Pancreas (tissue), 10 donors: ENCODE results near the gene SUGP1. TPM values are rescaled to one million over a fixed set of nuclear protein-coding genes. Genes with fewer than 3 reads are reported as not detected.
"Not testable (repeated sequence)": the region's sequence is repeated elsewhere in the genome, so short reads cannot be mapped to it uniquely, and the experiment has no call there.

Experiments
- ATAC-seq, 4 donors: fragments of 200-7000 bp; cut with Tn5 transposase; one replicate each; pipeline versions ENCODE4 v1.8.0 to v1.9.1; 2020; ENCODE audit warnings: mild to moderate bottlenecking in 4 of 4, moderate library complexity in 4 of 4
- DNase-seq, 6 donors: peaks; one replicate each; pipeline ENCODE4 v3.0.0-alpha.2; 2020
- FAIRE-seq: peaks from 2 replicates; lab custom pipeline; 2012; peaks lifted over from hg19 to GRCh38; lab: Jason Lieb, UNC
- H3K27ac ChIP-seq, 4 donors: fragments of 200-600 bp; sonication (generic); 1 replicate in 3 of 4; 2 replicates in 1 of 4; pipeline versions ENCODE4 v1.5.0 to v1.8.0; 2020
- H3K27me3 ChIP-seq, 4 donors: fragments of 200-600 bp; one replicate each; pipeline ENCODE4 v1.8.0; 2021
- H3K36me3 ChIP-seq, 3 donors: fragments of 200-600 bp; sonication (generic) in 1 of 3; one replicate each; pipeline versions ENCODE4 v1.5.0 to v1.8.0; 2020 to 2021
- H3K4me1 ChIP-seq, 3 donors: fragments of 200-600 bp; one replicate each; pipeline ENCODE4 v1.8.0; 2021
- H3K4me3 ChIP-seq, 4 donors: fragments of 200-600 bp; sonication (generic) in 2 of 4; one replicate each; pipeline versions ENCODE4 v1.5.0 to v1.8.0; 2020 to 2021
- H3K9me3 ChIP-seq, 4 donors: fragments of 200-600 bp; one replicate each; pipeline ENCODE4 v1.8.0; 2021
- WGBS, 2 donors: extraction: QIAGEN DNeasy Blood & Tissue Kit; methylation state at CpG; one replicate each; pipeline ENCODE4 v1.1.7; 2013; 5-methylcytosine and 5-hydroxymethylcytosine counted together
- intact Hi-C, 3 donors: fragments of 100-400 bp; cut with DNase I; formaldehyde crosslinking; loops; one replicate each; pipeline versions ENCODE4 v1.11.1 to v1.14.2; 2022
- polyA plus RNA-seq, 2 donors: library from polyadenylated mRNA; stranded (reverse); fragments of 200-250 nt; gene quantifications; one replicate each; pipeline ENCODE4 v1.2.3, GENCODE V29; 2013
- total RNA-seq, 6 donors: library from RNA; stranded (reverse); fragmentation: NEBNext Ultra II Directional in 4 of 6; extraction: Animal tissue kit (Norgen Biotek cat#: 25700) in 4 of 6; gene quantifications; one replicate each; pipeline versions ENCODE4 v1.2.1 to v1.2.4, GENCODE V29; 2021 to 2023
- TF ChIP-seq, protein P1 (sequence below), 4 donors: fragments of 200-600 bp; sonication (generic) in 3 of 4; IDR thresholded peaks; one replicate each; pipeline versions ENCODE4 v1.5.0 to v1.8.0; 2021; ENCODE audit warnings: antibody characterized with exemption in 4 of 4
- donor health status: healthy with polysubstance abuse.
- donor health status: DM: no; HTN: no; CAD: no; lungs with moderate emphysema.
- donor health status: DM: no; HTN: no; CAD: no.
- donor health status: control.
- donor health status: control.
- donor health status: Bipolar disorder and iron deficiency.
- donor health status: DM: yes; HTN: yes; CAD: no.
- donor health status: DM: no; HTN: no; CAD: no.
- donor health status: DM: no; HTN: no; CAD: no.
- donor health status: DM: yes; HTN: yes; CAD: no.

SUGP1 gene
- total and polyA plus RNA-seq, 8 donors, result 14.6 to 50.3 (median 21.4) TPM

GRCh38 chr19:19354932-19355331, 34.6 kb upstream of the SUGP1 start:
- FAIRE-seq, result no peak
- WGBS, 2 donors, result 89 to 93% methylated on average over 11 of the region's 11 CpGs
- ATAC-seq, result no peak
- DNase-seq, result peak in 2 of 6 donors; percentile 15 to 57
- TF ChIP-seq, protein P1, sequence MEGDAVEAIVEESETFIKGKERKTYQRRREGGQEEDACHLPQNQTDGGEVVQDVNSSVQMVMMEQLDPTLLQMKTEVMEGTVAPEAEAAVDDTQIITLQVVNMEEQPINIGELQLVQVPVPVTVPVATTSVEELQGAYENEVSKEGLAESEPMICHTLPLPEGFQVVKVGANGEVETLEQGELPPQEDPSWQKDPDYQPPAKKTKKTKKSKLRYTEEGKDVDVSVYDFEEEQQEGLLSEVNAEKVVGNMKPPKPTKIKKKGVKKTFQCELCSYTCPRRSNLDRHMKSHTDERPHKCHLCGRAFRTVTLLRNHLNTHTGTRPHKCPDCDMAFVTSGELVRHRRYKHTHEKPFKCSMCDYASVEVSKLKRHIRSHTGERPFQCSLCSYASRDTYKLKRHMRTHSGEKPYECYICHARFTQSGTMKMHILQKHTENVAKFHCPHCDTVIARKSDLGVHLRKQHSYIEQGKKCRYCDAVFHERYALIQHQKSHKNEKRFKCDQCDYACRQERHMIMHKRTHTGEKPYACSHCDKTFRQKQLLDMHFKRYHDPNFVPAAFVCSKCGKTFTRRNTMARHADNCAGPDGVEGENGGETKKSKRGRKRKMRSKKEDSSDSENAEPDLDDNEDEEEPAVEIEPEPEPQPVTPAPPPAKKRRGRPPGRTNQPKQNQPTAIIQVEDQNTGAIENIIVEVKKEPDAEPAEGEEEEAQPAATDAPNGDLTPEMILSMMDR (IDR thresholded peaks at IDR 0.05), result no peak
- Histone ChIP-seq H3K27ac (no peak overlapping the region), H3K36me3 (peaks cover 0 to 61% (median 23%) of the 10 kb centered on the region in 3 donors), H3K4me1 (no peaks in the 10 kb centered on the region), H3K4me3 (no peak overlapping the region), H3K9me3 (no peaks in the 10 kb centered on the region), H3K27me3 (no peaks in the 10 kb centered on the region)
- intact Hi-C loops, result loop anchor here in 1 of 3 donors (5.0 kb wide), 1 partner anchor 137 kb away; no protein-coding TSS in a partner anchor

GRCh38 chr19:19354007-19354406, 33.7 kb upstream of the SUGP1 start:
- Histone ChIP-seq H3K4me1 (no peaks in the 10 kb centered on the region), H3K27me3 (no peaks in the 10 kb centered on the region), H3K4me3 (no peak overlapping the region), H3K9me3 (no peaks in the 10 kb centered on the region), H3K36me3 (peaks cover 0 to 67% (median 28%) of the 10 kb centered on the region in 3 donors), H3K27ac (no peak overlapping the region)
- intact Hi-C loops, result no loop called here
- WGBS, 2 donors, result 86 to 97% methylated on average over 5 of the region's 5 CpGs
- FAIRE-seq (no peak), DNase-seq (no peak), ATAC-seq (no peak)
- TF ChIP-seq, protein P1 (IDR thresholded peaks at IDR 0.05), result no peak

DNA sequence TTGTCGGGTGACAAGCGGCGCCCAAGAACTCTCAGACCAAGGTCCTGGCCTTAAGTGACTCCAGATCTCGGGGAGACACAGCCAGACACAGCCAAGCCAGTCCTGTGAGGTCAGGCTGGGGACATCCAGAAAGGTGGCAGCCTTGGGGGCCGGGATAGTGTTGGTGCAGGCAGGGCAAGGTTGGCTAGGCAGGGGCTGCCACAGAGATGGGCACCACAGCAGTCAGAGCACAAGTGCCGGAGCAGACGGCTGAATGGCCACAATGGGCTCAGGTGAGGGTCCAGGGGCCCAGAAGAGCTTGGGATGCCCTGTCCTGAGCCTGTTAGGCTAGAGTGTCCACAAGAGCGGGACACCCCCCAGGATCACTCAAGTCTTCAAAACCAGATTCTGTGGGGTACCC, 32.5 kb upstream of the SUGP1 start:
- peaks cover 0 to 76% (median 28%) of the 10 kb centered on the region in 3 donors for H3K36me3 ChIP-seq
- FAIRE-seq, result no peak

GRCh38 chr19:19350756-19351155, 30.4 kb upstream of the SUGP1 start:
- H3K27ac ChIP-seq, H3K4me1 ChIP-seq, H3K9me3 ChIP-seq, ATAC-seq, H3K4me3 ChIP-seq, DNase-seq, intact Hi-C loops, FAIRE-seq, H3K27me3 ChIP-seq: not testable (repeated sequence)
- WGBS, 2 donors, result 93 to 95% methylated on average over 7 to 8 of the region's 8 CpGs
- peaks cover 0 to 83% (median 36%) of the 10 kb centered on the region in 3 donors for H3K36me3 ChIP-seq

More for the DNA sequence above, 32.5 kb upstream of the SUGP1 start:
- Histone ChIP-seq H3K27me3 (no peaks in the 10 kb centered on the region), H3K27ac (no peak overlapping the region), H3K4me3 (no peak overlapping the region), H3K4me1 (no peaks in the 10 kb centered on the region), H3K9me3 (no peaks in the 10 kb centered on the region)
- ATAC-seq, result no peak
- intact Hi-C loops, result no loop called here
- DNase-seq, result peak in 1 of 6 donors; percentile 51
- TF ChIP-seq, protein P1 (IDR thresholded peaks at IDR 0.05), result no peak
- WGBS, 2 donors, result 96 to 98% methylated on average over 8 of the region's 8 CpGs

DNA sequence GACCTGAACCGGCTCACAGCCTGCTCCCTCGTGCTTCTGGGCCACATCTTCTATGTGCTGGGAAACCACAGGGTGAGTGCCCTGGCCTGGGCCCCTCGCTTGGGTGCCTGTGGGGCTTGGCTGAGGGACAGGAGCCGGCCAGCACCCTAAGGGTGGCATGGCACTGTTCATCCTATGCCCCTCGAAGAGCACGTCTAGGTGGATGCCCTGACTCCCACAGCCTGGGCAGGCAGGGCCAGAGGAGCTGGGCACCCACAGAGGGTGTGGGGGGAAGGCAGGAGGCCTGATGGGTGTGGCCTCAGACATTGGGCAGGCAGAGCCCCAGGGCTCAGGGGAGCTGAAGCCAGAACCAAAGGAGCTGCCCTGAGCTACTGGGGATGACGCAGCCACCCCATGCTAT, 29.1 kb upstream of the SUGP1 start:
- TF ChIP-seq, protein P1 (IDR thresholded peaks at IDR 0.05), result no peak

More for the DNA sequence above, 29.1 kb upstream of the SUGP1 start:
- WGBS, 2 donors, result 86 to 90% methylated on average over 7 of the region's 7 CpGs
- ATAC-seq (no peak), DNase-seq (peak in 1 of 6 donors; percentile 59), FAIRE-seq (no peak)
- H3K4me1 ChIP-seq, result no peaks in the 10 kb centered on the region
- no peaks in the 10 kb centered on the region for H3K27me3 ChIP-seq
- H3K36me3 ChIP-seq, result peaks cover 0 to 83% (median 39%) of the 10 kb centered on the region in 3 donors
- H3K4me3 ChIP-seq, result no peak overlapping the region
- H3K27ac ChIP-seq, result no peak overlapping the region
- intact Hi-C loops, result no loop called here
- H3K9me3 ChIP-seq, result no peaks in the 10 kb centered on the region
